Activated CD8-positive, alpha-beta T cell treated with anti-CD3 and anti-CD28 coated beads, Interleukin-2, amount 10 ng/mL, durations not matched to agents 7 days and 5 days (primary cell): Measurements from ENCODE around the gene RPS19. TPM values are rescaled to one million over a fixed set of nuclear protein-coding genes. Genes with fewer than 3 reads are reported as not detected.

Source experiments
- ATAC-seq: fragments of 150-1000 bp; cut with Tn5 transposase; one replicate; pipeline ENCODE4 v1.10.0; 2021; ENCODE audit warnings: moderate library complexity
- CTCF ChIA-PET: fragments of 350-600 bp; sonication (Branson Sonifier 250); formaldehyde crosslinking; loops from one replicate; lab custom pipeline; 2021; ENCODE audit warnings: antibody characterized with exemption; lab: Charles Lee
- POLR2A ChIA-PET: fragments of 350-600 bp; sonication (Branson Sonifier 250); formaldehyde crosslinking; loops from one replicate; lab custom pipeline; 2021; ENCODE audit warnings: antibody characterized with exemption; lab: Charles Lee
- DNase-seq: peaks from one replicate; pipeline ENCODE4 v3.0.0-alpha.2; 2020
- H3K27ac Mint-ChIP-seq: one replicate; pipeline ENCODE4 v1.8.0; 2021; ENCODE audit warnings: mild to moderate bottlenecking, mixed read lengths
- H3K27me3 Mint-ChIP-seq: one replicate; pipeline ENCODE4 v1.8.0; 2021; ENCODE audit warnings: low read depth, mixed read lengths
- H3K36me3 Mint-ChIP-seq: one replicate; pipeline ENCODE4 v1.8.0; 2021; ENCODE audit warnings: low read depth, mixed read lengths
- H3K4me1 Mint-ChIP-seq: one replicate; pipeline ENCODE4 v1.8.0; 2021; ENCODE audit warnings: low read depth, mixed read lengths
- H3K4me3 Mint-ChIP-seq: one replicate; pipeline ENCODE4 v1.8.0; 2021; ENCODE audit warnings: mild to moderate bottlenecking, mixed read lengths
- H3K9me3 Mint-ChIP-seq: one replicate; pipeline ENCODE4 v1.8.0; 2022; ENCODE audit warnings: mixed read lengths; ENCODE audit not compliant: insufficient read depth
- total RNA-seq, 2 experiments: library from RNA; stranded (reverse); gene quantifications; one replicate each; pipeline ENCODE4 v1.2.3, GENCODE V29; 2021

RPS19 gene
- total RNA-seq, 2 experiments from 2014 or later: 3,024 to 3,056 TPM

DNA sequence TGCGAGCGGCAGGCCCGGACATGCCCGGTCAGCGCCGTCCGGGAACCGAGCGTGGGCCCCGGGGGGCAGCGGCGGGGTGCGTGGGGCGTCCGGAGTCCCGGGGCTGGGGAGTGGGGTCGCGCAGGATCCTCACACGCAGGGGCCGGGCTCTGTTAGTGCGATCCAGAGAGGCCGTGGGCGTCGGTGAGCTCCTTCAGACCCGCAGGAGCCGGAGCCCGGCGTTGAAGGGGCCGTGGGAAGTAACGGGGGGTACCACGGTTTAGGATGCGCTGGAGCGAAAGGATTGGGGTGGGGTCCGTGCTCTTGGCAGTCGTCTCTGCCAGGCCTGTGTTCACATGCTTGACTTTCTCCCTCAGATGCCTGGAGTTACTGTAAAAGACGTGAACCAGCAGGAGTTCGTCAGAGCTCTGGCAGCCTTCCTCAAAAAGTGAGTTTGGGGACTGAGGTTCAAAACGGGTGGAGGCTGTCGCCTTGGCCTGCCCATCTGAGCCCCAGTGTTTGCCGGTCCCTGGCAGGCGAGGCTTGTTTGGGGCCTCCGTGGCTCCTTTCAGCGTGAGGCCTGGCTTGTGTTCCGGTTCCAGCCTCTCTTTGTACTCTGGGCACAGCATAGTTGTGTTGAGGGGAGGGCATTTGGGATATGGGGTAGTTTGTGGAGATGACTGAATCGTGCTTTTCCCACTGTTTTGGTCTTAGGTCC lies 512 bp downstream of the RPS19 start:
- peak; percentile 0 for ATAC-seq
- Mint-ChIP-seq H3K27ac (peak overlapping the region; percentile 94), H3K36me3 (peaks cover 47% of the 10 kb centered on the region), H3K4me1 (peaks cover 48% of the 10 kb centered on the region), H3K9me3 (no peaks in the 10 kb centered on the region), H3K27me3 (peaks cover 5% of the 10 kb centered on the region), H3K4me3 (peak overlapping the region; percentile 88)
- DNase-seq: no peak
- POLR2A ChIA-PET: interaction anchor here (0.7 to 11.9 kb wide), 9 partner anchors 8 to 114 kb away, joined by 3 to 192 read pairs (median 11); partner anchors contain the start of genes ARHGEF1 and CD79A
- CTCF ChIA-PET: interaction anchor here (0.9 to 4.1 kb wide), 14 partner anchors 8 to 174 kb away, joined by 3 to 45 read pairs (median 8); partner anchors contain the start of genes CD79A, ERFL and RABAC1

DNA sequence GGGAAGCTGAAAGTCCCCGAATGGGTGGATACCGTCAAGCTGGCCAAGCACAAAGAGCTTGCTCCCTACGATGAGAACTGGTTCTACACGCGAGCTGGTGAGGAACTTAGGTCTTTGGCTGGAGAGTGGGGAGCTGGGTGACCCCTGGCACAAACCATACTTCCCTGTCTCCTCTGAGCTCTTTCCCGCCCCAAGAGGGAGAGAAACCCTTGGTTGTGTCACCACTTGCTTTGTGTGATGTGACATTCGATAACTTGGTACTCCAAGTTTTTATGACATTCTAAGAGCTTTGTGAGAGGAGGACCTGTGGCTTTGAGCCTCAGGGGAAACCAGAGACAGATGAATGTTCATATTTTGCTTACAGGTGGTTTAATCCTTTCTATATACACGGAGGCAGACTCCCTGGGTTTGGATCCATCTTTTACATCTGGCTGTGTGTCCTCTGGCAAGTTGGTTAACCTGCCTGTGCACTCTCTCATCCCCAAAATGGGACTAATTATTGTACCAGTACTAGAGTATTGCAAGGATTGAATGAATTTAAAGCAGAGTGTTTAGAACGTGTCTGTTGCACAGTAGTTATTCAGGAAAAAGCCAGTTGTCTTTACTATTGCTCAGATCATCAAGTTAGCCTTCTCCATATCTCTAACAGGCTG lies 1.2 kb downstream of the RPS19 start:
- Mint-ChIP-seq H3K9me3 (no peaks in the 10 kb centered on the region), H3K4me1 (peaks cover 54% of the 10 kb centered on the region), H3K27ac (peak overlapping the region; percentile 94), H3K27me3 (peaks cover 4% of the 10 kb centered on the region), H3K4me3 (peak overlapping the region; percentile 88), H3K36me3 (peaks cover 49% of the 10 kb centered on the region)
- ATAC-seq (no peak), DNase-seq (no peak)
- POLR2A ChIA-PET: interaction anchor here (1.2 to 11.9 kb wide), 6 partner anchors 10 to 84 kb away, joined by 3 to 192 read pairs (median 16); partner anchors contain the start of genes ARHGEF1 and CD79A
- CTCF ChIA-PET: interaction anchor here (1.6 to 4.1 kb wide), 7 partner anchors 10 to 97 kb away, joined by 3 to 45 read pairs (median 30); partner anchors contain the start of genes CD79A, ERFL and RABAC1

DNA sequence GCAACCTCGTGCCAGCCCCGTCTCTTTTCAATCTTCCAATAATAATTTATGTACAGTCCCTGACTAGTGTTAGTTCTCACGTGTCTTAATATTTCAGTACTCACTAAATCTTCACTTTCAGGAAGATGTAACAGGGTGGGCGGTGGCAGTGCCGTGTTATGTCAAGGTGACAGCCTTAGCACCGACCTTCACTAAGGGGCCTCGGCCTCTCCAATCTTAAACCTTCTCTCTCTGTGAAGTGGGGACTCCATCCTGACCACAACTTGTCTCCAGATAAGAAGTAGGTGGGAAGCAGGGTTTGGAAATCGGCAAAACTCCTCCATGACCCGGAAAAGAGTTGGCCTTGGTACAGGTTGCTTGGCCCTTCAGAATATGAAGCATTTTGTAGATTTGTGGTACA lies 1.8 kb downstream of the RPS19 start:
- DNase-seq (no peak), ATAC-seq (no peak)
- H3K9me3 Mint-ChIP-seq: no peaks in the 10 kb centered on the region
- CTCF ChIA-PET: interaction anchor here (3.2 to 4.1 kb wide), 5 partner anchors 9 to 90 kb away, joined by 30 to 45 read pairs (median 34); partner anchors contain the start of gene CD79A
- peak overlapping the region; percentile 88 for H3K4me3 Mint-ChIP-seq
- peaks cover 60% of the 10 kb centered on the region for H3K4me1 Mint-ChIP-seq
- POLR2A ChIA-PET: interaction anchor here (1.9 to 11.9 kb wide), 4 partner anchors 9 to 84 kb away, joined by 12 to 192 read pairs (median 20); partner anchors contain the start of gene ARHGEF1
- peak overlapping the region; percentile 94 for H3K27ac Mint-ChIP-seq
- H3K27me3 Mint-ChIP-seq: peaks cover 4% of the 10 kb centered on the region
- peaks cover 52% of the 10 kb centered on the region for H3K36me3 Mint-ChIP-seq

DNA sequence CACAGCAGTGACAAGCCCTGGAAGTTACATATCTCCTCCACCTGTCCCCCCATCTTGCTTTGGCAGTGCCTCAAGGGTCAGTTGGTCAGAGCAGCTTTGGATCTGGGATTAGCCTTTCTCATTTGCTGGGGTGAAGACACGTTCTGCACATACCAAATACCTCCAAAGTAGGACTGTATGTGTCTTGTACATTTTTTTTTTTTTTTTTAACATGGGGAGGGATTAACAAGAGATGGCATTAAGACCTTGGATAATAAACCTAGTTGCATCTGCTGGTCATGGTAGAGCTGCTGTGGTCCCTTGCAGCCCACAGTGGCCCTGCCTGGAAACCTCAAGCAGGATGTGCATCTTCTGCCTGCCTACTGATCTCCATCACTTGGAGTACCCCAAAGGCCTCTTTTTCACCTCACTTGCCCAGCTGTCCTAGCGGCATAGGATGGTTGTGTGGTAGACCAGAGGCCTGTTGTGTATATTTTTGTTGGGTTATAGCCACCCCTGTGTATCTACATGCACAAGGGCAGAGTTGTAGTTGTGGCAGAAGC lies 2.5 kb downstream of the RPS19 start:
- CTCF ChIA-PET: interaction anchor here (0.7 to 3.5 kb wide), 6 partner anchors 11 to 83 kb away, joined by 4 to 34 read pairs (median 6); no protein-coding TSS in a partner anchor
- peak overlapping the region; percentile 94 for H3K27ac Mint-ChIP-seq
- H3K4me3 Mint-ChIP-seq: peak overlapping the region; percentile 88
- no peak for ATAC-seq
- no peaks in the 10 kb centered on the region for H3K9me3 Mint-ChIP-seq
- DNase-seq: peak; percentile 56
- peaks cover 55% of the 10 kb centered on the region for H3K36me3 Mint-ChIP-seq
- POLR2A ChIA-PET: interaction anchor here (1.1 to 11.9 kb wide), 4 partner anchors 9 to 83 kb away, joined by 4 to 192 read pairs (median 16); partner anchors contain the start of genes ARHGEF1 and CD79A
- no peaks in the 10 kb centered on the region for H3K27me3 Mint-ChIP-seq
- peaks cover 64% of the 10 kb centered on the region for H3K4me1 Mint-ChIP-seq

DNA sequence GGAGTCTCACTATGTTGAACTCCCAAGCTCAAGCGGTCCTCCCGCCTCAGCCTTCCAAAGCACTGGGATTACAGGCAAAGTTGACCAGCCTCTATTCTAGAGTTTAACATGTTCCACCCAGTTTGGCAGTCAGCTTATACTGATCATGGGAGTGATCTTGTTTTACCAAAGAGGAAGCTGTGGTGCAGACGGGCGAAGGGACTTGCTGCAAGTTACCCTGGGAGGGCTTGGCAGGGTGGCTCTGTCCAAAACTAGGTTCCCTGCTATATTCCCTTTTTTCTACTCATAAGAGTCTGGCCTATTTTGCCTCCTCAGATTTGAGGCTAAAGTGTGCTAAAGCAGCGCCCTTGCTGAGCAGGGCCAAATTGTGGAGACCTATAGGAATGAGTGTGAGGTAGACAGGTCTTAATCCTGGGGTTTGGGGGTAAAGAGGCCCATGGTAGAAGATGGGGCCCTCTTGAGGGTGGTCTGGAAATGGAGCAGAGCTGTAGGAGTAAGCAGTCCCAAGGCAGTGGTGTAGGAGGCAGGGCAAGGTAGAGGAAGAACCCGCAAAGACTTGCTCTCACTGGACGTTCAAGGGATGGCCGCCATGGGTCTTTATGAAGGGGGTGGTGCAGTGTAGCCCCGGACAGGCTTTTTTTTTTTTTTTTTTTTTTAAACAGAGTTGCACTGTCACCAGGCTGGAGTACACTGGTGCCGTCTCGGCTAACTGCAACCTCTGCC lies 3.3 kb downstream of the RPS19 start:
- Mint-ChIP-seq H3K9me3 (no peaks in the 10 kb centered on the region), H3K4me3 (peak overlapping the region; percentile 88), H3K4me1 (peaks cover 73% of the 10 kb centered on the region), H3K27ac (peak overlapping the region; percentile 94), H3K36me3 (peaks cover 62% of the 10 kb centered on the region), H3K27me3 (no peaks in the 10 kb centered on the region)
- no peak for ATAC-seq
- CTCF ChIA-PET: interaction anchor here (0.7 to 3.5 kb wide), 6 partner anchors 10 to 82 kb away, joined by 4 to 34 read pairs (median 6); no protein-coding TSS in a partner anchor
- POLR2A ChIA-PET: interaction anchor here (1.1 to 11.9 kb wide), 4 partner anchors 8 to 82 kb away, joined by 4 to 192 read pairs (median 16); partner anchors contain the start of genes ARHGEF1 and CD79A
- DNase-seq: no peak

DNA sequence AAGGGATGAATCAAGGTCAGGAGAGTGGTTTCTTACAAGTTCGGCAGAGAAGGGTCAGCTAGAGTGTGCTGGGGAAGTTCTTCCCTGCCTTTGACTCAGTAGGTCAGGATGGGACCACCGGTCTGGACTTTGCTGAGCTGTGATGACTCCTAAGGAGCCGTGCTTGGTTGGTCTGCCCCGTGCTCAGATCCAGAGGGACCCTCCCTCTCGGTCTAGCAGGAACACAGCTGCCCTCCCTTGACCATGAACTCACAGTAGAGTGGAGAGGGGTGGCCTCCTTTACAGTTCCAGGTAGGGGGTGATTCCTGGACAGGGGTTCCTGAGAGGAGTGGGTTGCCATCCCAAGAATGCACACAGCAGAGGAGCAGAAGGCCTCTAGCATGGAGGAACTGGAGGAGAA lies 4.3 kb downstream of the RPS19 start:
- Mint-ChIP-seq H3K4me3 (peak overlapping the region; percentile 4), H3K36me3 (peaks cover 70% of the 10 kb centered on the region), H3K9me3 (no peaks in the 10 kb centered on the region), H3K27me3 (no peaks in the 10 kb centered on the region), H3K27ac (peak overlapping the region; percentile 75), H3K4me1 (peaks cover 78% of the 10 kb centered on the region)
- DNase-seq: no peak
- ChIA-PET POLR2A (interaction anchor here (1.5 to 11.9 kb wide), 4 partner anchors 10 to 65 kb away, joined by 3 to 192 read pairs (median 10); partner anchors contain the start of genes ARHGEF1 and CD79A), CTCF (interaction anchor here (3.3 to 3.5 kb wide), 2 partner anchors 9 to 21 kb away, joined by 19 to 34 read pairs; no protein-coding TSS in a partner anchor)
- no peak for ATAC-seq

DNA sequence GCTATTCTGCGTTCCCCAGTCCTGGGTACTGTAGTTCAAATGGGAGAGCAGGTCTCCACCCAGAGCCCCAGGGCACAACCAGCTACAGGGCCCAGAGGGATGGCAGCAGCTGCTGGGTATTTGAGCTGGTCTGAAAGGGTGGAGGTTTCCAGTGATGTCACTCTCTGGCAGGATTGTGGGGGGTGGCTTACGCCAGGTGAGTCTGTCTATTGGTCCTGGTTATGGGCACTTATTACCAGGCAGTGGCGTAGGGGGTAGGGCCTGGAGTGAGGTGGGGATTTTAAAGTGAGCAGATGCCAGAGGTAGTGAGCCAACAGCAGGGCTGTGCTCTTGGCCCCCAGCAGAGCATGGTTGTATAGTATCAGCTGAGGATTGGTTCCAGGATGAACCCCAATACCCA lies 6.2 kb downstream of the RPS19 start:
- H3K36me3 Mint-ChIP-seq: peaks cover 79% of the 10 kb centered on the region
- H3K27ac Mint-ChIP-seq: peak overlapping the region; percentile 74
- POLR2A ChIA-PET: interaction anchor here (0.5 to 11.9 kb wide), 2 partner anchors 20 kb away, joined by 3 to 192 read pairs; partner anchors contain the start of gene ARHGEF1
- CTCF ChIA-PET: no interaction called here
- H3K27me3 Mint-ChIP-seq: no peaks in the 10 kb centered on the region
- DNase-seq (no peak), ATAC-seq (no peak)
- peaks cover 90% of the 10 kb centered on the region for H3K4me1 Mint-ChIP-seq
- H3K4me3 Mint-ChIP-seq: no peak overlapping the region
- H3K9me3 Mint-ChIP-seq: no peaks in the 10 kb centered on the region

DNA sequence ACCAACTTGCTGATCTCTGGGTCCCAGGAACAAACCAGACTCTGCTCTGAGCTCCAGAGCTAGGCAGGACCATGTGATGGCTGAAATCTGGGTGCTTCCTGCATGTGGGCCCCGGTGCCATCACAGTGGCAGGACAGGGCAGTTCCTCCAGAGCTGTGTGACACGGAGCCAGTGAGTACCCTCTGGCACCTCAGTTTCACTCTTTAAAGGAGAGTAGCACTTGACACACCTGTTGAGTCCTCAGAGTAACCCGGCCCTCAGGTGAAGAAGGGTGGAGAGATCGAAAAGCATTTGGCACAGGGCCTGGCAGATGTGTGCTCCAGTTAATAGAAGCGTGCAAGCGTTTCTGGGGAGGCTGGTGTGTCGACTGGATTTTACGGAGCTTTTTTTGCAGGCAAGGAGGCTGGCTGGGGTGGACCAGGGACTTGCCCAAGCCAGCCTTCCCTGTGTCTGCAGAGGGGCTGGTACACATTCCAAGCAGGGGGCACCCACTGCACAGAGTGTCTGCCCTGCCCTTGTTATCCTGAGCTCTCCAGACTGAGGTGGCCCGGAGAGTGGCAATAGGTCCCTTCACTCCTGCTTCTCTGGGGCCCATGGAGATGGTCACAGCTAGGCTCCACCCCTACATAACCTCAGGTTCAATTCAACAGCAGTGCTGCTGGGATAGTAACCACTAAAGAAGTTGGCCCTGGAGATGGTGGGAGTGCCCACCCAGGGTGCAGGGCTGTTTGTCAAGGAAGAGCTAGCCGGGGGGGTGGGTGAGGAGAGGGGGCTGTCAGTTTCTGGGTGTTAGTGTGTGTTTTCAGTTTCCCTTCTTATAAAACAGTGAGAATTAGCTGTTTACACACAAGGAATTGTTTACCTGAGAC lies 8.3 kb downstream of the RPS19 start:
- DNase-seq (no peak), ATAC-seq (no peak)
- no peaks in the 10 kb centered on the region for H3K9me3 Mint-ChIP-seq
- ChIA-PET CTCF (interaction anchor here (0.9 to 1.4 kb wide), 4 partner anchors 8 to 83 kb away, joined by 3 to 6 read pairs (median 4); partner anchors contain the start of gene RPS19), POLR2A (interaction anchor here (0.7 to 11.9 kb wide), 5 partner anchors 8 to 77 kb away, joined by 3 to 192 read pairs (median 4); partner anchors contain the start of genes ARHGEF1 and RPS19)
- H3K4me1 Mint-ChIP-seq: peaks cover 90% of the 10 kb centered on the region
- H3K4me3 Mint-ChIP-seq: peak overlapping the region; percentile 9
- H3K36me3 Mint-ChIP-seq: peaks cover 76% of the 10 kb centered on the region
- no peaks in the 10 kb centered on the region for H3K27me3 Mint-ChIP-seq
- H3K27ac Mint-ChIP-seq: peak overlapping the region; percentile 86

DNA sequence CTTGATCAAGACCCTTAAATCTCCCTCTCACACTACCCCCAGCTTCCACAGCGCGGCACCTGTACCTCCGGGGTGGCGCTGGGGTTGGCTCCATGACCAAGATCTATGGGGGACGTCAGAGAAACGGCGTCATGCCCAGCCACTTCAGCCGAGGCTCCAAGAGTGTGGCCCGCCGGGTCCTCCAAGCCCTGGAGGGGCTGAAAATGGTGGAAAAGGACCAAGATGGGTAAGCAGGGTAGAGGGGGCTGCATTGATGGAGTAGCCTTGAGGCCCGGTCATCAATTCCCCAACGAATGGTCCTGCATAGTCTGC lies 8.9 kb downstream of the RPS19 start:
- Mint-ChIP-seq H3K27ac (peak overlapping the region; percentile 70), H3K4me1 (peaks cover 92% of the 10 kb centered on the region), H3K9me3 (no peaks in the 10 kb centered on the region), H3K4me3 (no peak overlapping the region), H3K27me3 (no peaks in the 10 kb centered on the region), H3K36me3 (peaks cover 74% of the 10 kb centered on the region)
- CTCF ChIA-PET: interaction anchor here (0.9 to 1.4 kb wide), 4 partner anchors 9 to 83 kb away, joined by 3 to 6 read pairs (median 4); partner anchors contain the start of gene RPS19
- no peak for DNase-seq
- POLR2A ChIA-PET: interaction anchor here (1.0 to 11.9 kb wide), 4 partner anchors 9 to 33 kb away, joined by 3 to 192 read pairs (median 8); partner anchors contain the start of genes ARHGEF1 and RPS19
- ATAC-seq: no peak
